Ramos (cell line): ENCODE results near the gene RNASE3.
"Not testable (repeated sequence)": the region's sequence is repeated elsewhere in the genome, so short reads cannot be mapped to it uniquely, and the experiment has no call there.

Source experiments
- in situ Hi-C: fragments of 300-500 bp; cut with MboI; formaldehyde crosslinking; loops from one replicate; pipeline ENCODE4 v1.14.3; 2022; ENCODE audit warnings: low sequenced_read_pairs; ENCODE audit not compliant: unreplicated experiment

Gene RNASE3

GRCh38 chr14:20907214-20907613, 16.0 kb downstream of the RNASE3 start:
- in situ Hi-C loops, result no loop called here

- in situ Hi-C loops, result not testable (repeated sequence)
Observed at GRCh38 chr14:20910822-20911221, 19.6 kb downstream of the RNASE3 start.

GRCh38 chr14:20919038-20919756, 28.0 kb downstream of the RNASE3 start:
- in situ Hi-C loops, result not testable (repeated sequence)

DNA sequence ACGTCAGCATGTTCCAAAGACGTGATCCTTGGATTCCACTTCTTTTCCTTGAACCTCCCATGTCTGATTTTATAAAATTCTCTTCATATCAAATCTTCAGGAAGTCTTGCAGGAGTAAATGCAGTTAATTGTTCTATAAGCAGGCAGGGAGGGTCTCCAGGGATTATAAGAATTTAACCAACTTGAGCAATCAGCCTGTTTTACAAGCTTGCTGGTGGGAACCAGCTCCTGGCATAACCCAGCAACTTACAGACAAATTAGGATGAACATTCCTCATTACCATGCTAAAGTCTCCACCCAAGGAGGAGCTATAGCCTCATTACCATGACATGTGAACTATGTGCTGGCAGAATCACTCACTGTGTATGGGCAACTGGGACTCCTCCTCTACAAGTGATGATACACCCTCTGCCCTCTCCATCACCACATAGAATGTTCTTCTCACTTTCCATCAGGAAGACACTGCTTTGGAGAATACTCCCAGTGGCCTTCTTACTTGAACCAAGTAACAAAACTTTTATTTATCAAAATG, 32.6 kb downstream of the RNASE3 start:
- in situ Hi-C loops, result not testable (repeated sequence)

- in situ Hi-C loops, result no loop called here
Observed at GRCh38 chr14:20934148-20934762, 43.1 kb downstream of the RNASE3 start.

DNA sequence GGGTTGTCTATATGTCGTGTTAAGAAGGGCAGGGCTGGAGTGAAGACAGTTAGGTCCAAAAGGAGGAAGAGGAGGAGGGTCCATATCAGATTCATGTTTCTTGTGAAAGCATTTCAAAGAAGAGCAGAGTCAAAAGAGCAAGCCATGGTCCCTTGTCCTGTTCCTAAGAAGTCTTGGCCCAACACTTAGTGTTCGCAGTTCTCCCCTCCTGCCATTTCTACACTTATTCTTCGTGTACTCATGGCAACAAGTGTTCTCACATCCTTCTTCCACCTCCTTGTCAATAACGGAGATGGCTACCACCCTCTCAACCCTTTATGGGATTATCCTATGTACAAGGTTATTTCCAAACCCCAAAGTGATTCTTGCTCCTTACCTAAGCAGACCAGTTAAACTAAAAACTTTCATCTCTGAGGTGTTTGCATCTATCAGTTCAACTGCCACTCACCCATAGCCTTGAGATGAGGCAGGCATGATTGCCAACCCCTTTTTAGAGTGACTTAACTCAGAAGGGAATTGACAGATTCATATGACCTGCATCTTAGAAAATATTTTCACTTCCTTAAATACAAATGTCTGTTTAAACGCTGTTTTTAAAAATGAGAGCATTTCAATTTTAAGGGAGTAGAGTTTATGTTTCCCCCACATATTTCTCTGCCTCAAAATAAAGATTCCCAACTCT, 44.3 kb downstream of the RNASE3 start:
- in situ Hi-C loops, result no loop called here
